Endothelial cell of umbilical vein (primary cell): ENCODE results near the gene GLI3.

Source experiments
- CTCF ChIP-seq, 2 donors: IDR thresholded peaks; 1 replicate in 1 of 2; 2 replicates in 1 of 2; pipeline ENCODE4 v1.5.1; 2011; ENCODE audit warnings: low read length in 2 of 2, mild to moderate bottlenecking in 2 of 2, moderate library complexity in 2 of 2, control low read depth in 1 of 2, inconsistent platforms in 1 of 2, low read depth in 1 of 2; ENCODE audit not compliant: insufficient read depth in 1 of 2; ENCODE audit errors: extremely low read depth in 1 of 2
- EZH2 ChIP-seq: IDR thresholded peaks from 2 replicates; pipeline ENCODE4 v1.6.1; 2012; ENCODE audit warnings: borderline replicate concordance, low read depth, mild to moderate bottlenecking, moderate library complexity, low read length, inconsistent platforms; ENCODE audit not compliant: severe bottlenecking
- FOS ChIP-seq: IDR thresholded peaks from 2 replicates; pipeline ENCODE4 v1.6.1; 2011; ENCODE audit warnings: mild to moderate bottlenecking, low read length, moderate library complexity, borderline replicate concordance; ENCODE audit not compliant: insufficient read depth
- MYC ChIP-seq: IDR thresholded peaks from one replicate; pipeline ENCODE4 v1.6.1; 2011; ENCODE audit warnings: mild to moderate bottlenecking, low read depth, low read length
- POLR2A ChIP-seq: IDR thresholded peaks from 2 replicates; pipeline ENCODE4 v1.6.1; 2012; ENCODE audit warnings: low read depth, mild to moderate bottlenecking, control low read depth, low read length
- POLR2AphosphoS5 ChIP-seq: IDR thresholded peaks from 2 replicates; pipeline ENCODE4 v1.6.1; 2012; ENCODE audit warnings: low read depth, mild to moderate bottlenecking, control low read depth, low read length, moderate library complexity; ENCODE audit not compliant: insufficient read depth
- TF ChIP-seq, protein P1 (sequence below): IDR thresholded peaks from 2 replicates; pipeline ENCODE4 v1.6.1; 2011; ENCODE audit not compliant: insufficient read depth, insufficient read length

DNA sequence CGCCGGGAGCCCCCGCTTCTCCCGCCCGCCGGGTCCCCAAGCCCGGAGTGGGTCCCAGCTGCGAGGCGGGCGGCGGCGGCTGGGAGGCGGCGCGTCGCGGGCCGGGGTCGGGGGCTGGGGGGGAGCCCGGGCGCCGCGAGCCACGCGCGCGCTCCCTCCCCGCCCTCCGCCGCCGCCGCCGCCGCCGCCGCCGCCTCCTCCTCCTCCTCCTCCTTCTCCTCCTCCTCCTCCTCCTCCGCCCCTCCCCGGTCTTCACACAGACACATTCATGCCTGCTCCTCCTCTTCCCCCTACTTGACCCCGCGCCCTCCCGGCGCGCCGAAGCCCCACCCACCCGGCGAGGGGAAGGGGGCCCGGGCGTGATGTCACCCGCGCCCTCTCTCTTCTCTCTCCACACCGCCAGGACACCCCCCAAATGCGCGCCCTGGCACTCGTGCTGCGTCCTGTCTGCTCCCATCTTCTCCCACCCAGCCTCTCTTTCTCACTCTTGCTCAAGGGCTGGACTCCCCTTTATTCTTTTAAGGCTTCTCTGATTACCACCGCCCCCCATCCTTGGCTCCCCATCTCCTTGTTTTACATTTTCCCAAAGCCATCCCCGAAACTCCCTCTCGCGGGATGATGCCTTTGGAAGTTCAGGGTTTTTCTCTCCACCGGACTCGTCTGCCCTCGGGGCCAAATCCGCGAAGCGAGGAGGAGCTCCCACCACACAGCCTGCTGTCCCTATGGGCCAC lies 967 bp upstream of the GLI3 start:
- TF ChIP-seq CTCF (IDR thresholded peaks at IDR 0.05; ENCODE audit: extremely low read depth in 1 of 2, insufficient read depth in 1 of 2, low read depth in 1 of 2, low read length in 2 of 2) (no peak), POLR2AphosphoS5 (no peak), POLR2A (no peak), MYC (no peak), EZH2 (no peak), FOS (no peak)
- TF ChIP-seq, protein P1, sequence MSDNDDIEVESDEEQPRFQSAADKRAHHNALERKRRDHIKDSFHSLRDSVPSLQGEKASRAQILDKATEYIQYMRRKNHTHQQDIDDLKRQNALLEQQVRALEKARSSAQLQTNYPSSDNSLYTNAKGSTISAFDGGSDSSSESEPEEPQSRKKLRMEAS: no peak
